ENCODE data around the gene MICA.

DNA sequence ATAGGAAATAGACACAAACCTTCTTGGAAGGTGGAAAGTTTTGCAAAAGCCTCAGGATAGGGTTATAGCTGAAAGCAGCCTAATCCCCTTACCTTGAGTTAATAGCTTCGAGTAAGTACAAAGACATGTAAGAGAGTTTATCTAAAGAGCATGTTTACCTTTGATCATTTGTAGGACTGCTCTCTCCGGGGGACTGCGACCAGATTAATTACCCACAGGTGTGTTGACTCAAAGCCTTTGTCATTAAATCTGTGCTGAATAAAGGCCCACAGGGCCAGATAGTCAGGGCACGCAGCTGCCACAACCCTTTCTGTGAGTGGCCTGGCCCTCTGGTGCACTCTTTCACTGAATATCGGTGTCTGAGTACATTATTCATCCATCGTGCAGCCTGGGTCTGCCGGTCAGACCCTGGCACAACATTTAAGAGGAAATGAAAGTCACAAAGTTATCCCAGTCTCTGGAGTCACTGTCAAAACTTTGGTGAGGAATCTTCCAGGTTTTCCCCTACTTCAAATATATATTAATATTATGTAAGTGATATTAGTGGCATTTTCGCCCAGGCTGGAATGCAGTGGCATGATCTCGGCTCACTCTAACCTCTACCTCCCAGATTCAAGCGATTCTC lies 5.4 kb upstream of the MICA start:
- TF ChIP-seq POLR2A (IDR thresholded peaks at IDR 0.05) = no peak
- TF ChIP-seq, protein P1, sequence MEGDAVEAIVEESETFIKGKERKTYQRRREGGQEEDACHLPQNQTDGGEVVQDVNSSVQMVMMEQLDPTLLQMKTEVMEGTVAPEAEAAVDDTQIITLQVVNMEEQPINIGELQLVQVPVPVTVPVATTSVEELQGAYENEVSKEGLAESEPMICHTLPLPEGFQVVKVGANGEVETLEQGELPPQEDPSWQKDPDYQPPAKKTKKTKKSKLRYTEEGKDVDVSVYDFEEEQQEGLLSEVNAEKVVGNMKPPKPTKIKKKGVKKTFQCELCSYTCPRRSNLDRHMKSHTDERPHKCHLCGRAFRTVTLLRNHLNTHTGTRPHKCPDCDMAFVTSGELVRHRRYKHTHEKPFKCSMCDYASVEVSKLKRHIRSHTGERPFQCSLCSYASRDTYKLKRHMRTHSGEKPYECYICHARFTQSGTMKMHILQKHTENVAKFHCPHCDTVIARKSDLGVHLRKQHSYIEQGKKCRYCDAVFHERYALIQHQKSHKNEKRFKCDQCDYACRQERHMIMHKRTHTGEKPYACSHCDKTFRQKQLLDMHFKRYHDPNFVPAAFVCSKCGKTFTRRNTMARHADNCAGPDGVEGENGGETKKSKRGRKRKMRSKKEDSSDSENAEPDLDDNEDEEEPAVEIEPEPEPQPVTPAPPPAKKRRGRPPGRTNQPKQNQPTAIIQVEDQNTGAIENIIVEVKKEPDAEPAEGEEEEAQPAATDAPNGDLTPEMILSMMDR (IDR thresholded peaks at IDR 0.05 in 8 of 11, conservative IDR thresholded peaks at IDR 0.05 in 3 of 11) = no peak
- no peak for TF ChIP-seq POLR2AphosphoS5 (IDR thresholded peaks at IDR 0.05)
